Astrocyte (in vitro differentiated cells and primary cell): Measurements from ENCODE around the gene TREML1. TPM values are rescaled to one million over a fixed set of nuclear protein-coding genes. Genes with fewer than 3 reads are reported as not detected.

Source experiments
- DNase-seq: peaks from one replicate; pipeline ENCODE4 v3.0.0-alpha.2; 2010; ENCODE audit warnings: low read depth
- FAIRE-seq: peaks from 2 replicates; lab custom pipeline; 2011; peaks lifted over from hg19 to GRCh38; lab: Jason Lieb, UNC
- H2AFZ ChIP-seq: 2 replicates; pipeline ENCODE4 v1.6.0; 2012; ENCODE audit warnings: low read depth, low read length, inconsistent platforms
- H3K27ac ChIP-seq: 2 replicates; pipeline ENCODE4 v1.5.1; 2011; ENCODE audit warnings: low read depth, low read length, inconsistent platforms
- H3K27me3 ChIP-seq: 2 replicates; pipeline ENCODE4 v1.6.0; 2011; ENCODE audit warnings: low read length, inconsistent platforms; ENCODE audit not compliant: insufficient read depth
- H3K36me3 ChIP-seq: 2 replicates; pipeline ENCODE4 v1.5.1; 2011; ENCODE audit warnings: low read length, inconsistent platforms; ENCODE audit not compliant: insufficient read depth
- H3K4me1 ChIP-seq: 2 replicates; pipeline ENCODE4 v1.5.1; 2011; ENCODE audit warnings: low read length, inconsistent platforms; ENCODE audit not compliant: insufficient read depth
- H3K4me2 ChIP-seq: 2 replicates; pipeline ENCODE4 v1.6.0; 2012; ENCODE audit warnings: low read length, inconsistent platforms
- H3K4me3 ChIP-seq: 2 replicates; pipeline ENCODE4 v1.5.1; 2011; ENCODE audit warnings: low read depth, mild to moderate bottlenecking, low read length, inconsistent platforms; ENCODE audit not compliant: insufficient read depth
- H3K79me2 ChIP-seq: 2 replicates; pipeline ENCODE4 v1.6.0; 2012; ENCODE audit warnings: mild to moderate bottlenecking, low read length, inconsistent platforms; ENCODE audit not compliant: insufficient read depth
- H3K9ac ChIP-seq: 2 replicates; pipeline ENCODE4 v1.6.0; 2012; ENCODE audit warnings: mild to moderate bottlenecking, low read length, inconsistent platforms
- H3K9me3 ChIP-seq: 2 replicates; pipeline ENCODE4 v1.5.1; 2012; ENCODE audit warnings: low read depth, mild to moderate bottlenecking, low read length, inconsistent platforms; ENCODE audit not compliant: insufficient read depth
- H4K20me1 ChIP-seq: 2 replicates; pipeline ENCODE4 v1.6.0; 2012; ENCODE audit warnings: low read length, inconsistent platforms; ENCODE audit not compliant: insufficient read depth
- H3K27ac Mint-ChIP-seq: one replicate; pipeline ENCODE4 v1.8.0; 2021; ENCODE audit warnings: mild to moderate bottlenecking, mixed read lengths; ENCODE audit not compliant: unreplicated experiment
- H3K27me3 Mint-ChIP-seq: one replicate; pipeline ENCODE4 v1.8.0; 2021; ENCODE audit warnings: low read depth, mixed read lengths; ENCODE audit not compliant: unreplicated experiment
- H3K36me3 Mint-ChIP-seq: one replicate; pipeline ENCODE4 v1.8.0; 2021; ENCODE audit warnings: low read depth, mixed read lengths; ENCODE audit not compliant: unreplicated experiment
- H3K4me1 Mint-ChIP-seq: one replicate; pipeline ENCODE4 v1.8.0; 2021; ENCODE audit warnings: low read depth, mixed read lengths; ENCODE audit not compliant: unreplicated experiment
- H3K4me3 Mint-ChIP-seq: one replicate; pipeline ENCODE4 v1.8.0; 2021; ENCODE audit warnings: mild to moderate bottlenecking, moderate library complexity, mixed read lengths; ENCODE audit not compliant: unreplicated experiment
- H3K9me3 Mint-ChIP-seq: one replicate; pipeline ENCODE4 v1.8.0; 2021; ENCODE audit warnings: mild to moderate bottlenecking, mixed read lengths; ENCODE audit not compliant: unreplicated experiment
- CTCF ChIP-seq: IDR thresholded peaks from 2 replicates; pipeline ENCODE4 v1.5.1; 2011; ENCODE audit warnings: low read depth, mild to moderate bottlenecking, inconsistent platforms, low read length, moderate library complexity; ENCODE audit not compliant: insufficient read depth
- EZH2 ChIP-seq: IDR thresholded peaks from 2 replicates; pipeline ENCODE4 v1.6.1; 2012; ENCODE audit warnings: mild to moderate bottlenecking, low read length, inconsistent platforms; ENCODE audit not compliant: insufficient read depth
- total RNA-seq: library from RNA; stranded (reverse); gene quantifications from 2 replicates; pipeline ENCODE4 v1.2.1, GENCODE V29; 2021

TREML1 gene
- total RNA-seq, 1 donor from 2014 or later: not detected

GRCh38 chr6:41177695-41178094, 23.5 kb upstream of the TREML1 start:
- Histone ChIP-seq H3K9ac (no peak overlapping the region), H3K4me3 (no peak overlapping the region), H3K4me2 (no peak overlapping the region), H3K36me3 (no peaks in the 10 kb centered on the region), H3K27ac (no peak overlapping the region), H3K4me1 (no peaks in the 10 kb centered on the region), H4K20me1 (no peaks in the 10 kb centered on the region), H2AFZ (no peak overlapping the region), H3K27me3 (peaks cover 4% of the 10 kb centered on the region), H3K79me2 (no peaks in the 10 kb centered on the region), H3K9me3 (no peaks in the 10 kb centered on the region)
- no peaks in the 10 kb centered on the region for H3K36me3 Mint-ChIP-seq
- H3K27me3 Mint-ChIP-seq: peaks cover 16% of the 10 kb centered on the region
- FAIRE-seq: no peak
- no peak overlapping the region for H3K27ac Mint-ChIP-seq
- H3K9me3 Mint-ChIP-seq: peaks cover 1% of the 10 kb centered on the region
- no peak for TF ChIP-seq CTCF
- no peak for TF ChIP-seq EZH2
- H3K4me3 Mint-ChIP-seq: no peak overlapping the region
- H3K4me1 Mint-ChIP-seq: no peaks in the 10 kb centered on the region
- no peak for DNase-seq

GRCh38 chr6:41177287-41177686, 23.1 kb upstream of the TREML1 start:
- H3K4me1 ChIP-seq: no peaks in the 10 kb centered on the region
- H3K79me2 ChIP-seq: no peaks in the 10 kb centered on the region
- no peaks in the 10 kb centered on the region for H3K36me3 Mint-ChIP-seq
- peaks cover 1% of the 10 kb centered on the region for H3K9me3 Mint-ChIP-seq
- no peak overlapping the region for H3K27ac ChIP-seq
- H2AFZ ChIP-seq: no peak overlapping the region
- peaks cover 4% of the 10 kb centered on the region for H3K27me3 ChIP-seq
- no peak overlapping the region for H3K27ac Mint-ChIP-seq
- FAIRE-seq: no peak
- H3K9ac ChIP-seq: no peak overlapping the region
- no peak for DNase-seq
- H4K20me1 ChIP-seq: no peaks in the 10 kb centered on the region
- H3K4me2 ChIP-seq: no peak overlapping the region
- no peak overlapping the region for H3K4me3 ChIP-seq
- TF ChIP-seq CTCF: no peak
- no peak for TF ChIP-seq EZH2
- H3K4me3 Mint-ChIP-seq: no peak overlapping the region
- H3K4me1 Mint-ChIP-seq: no peaks in the 10 kb centered on the region
- no peaks in the 10 kb centered on the region for H3K36me3 ChIP-seq
- H3K9me3 ChIP-seq: no peaks in the 10 kb centered on the region
- H3K27me3 Mint-ChIP-seq: peaks cover 15% of the 10 kb centered on the region

GRCh38 chr6:41176189-41176588, 22.0 kb upstream of the TREML1 start:
- FAIRE-seq (no peak), DNase-seq (no peak)
- TF ChIP-seq EZH2 (no peak), CTCF (no peak)
- no peaks in the 10 kb centered on the region for H3K4me1 Mint-ChIP-seq
- H3K27me3 Mint-ChIP-seq: peaks cover 15% of the 10 kb centered on the region
- H3K9me3 Mint-ChIP-seq: peaks cover 1% of the 10 kb centered on the region
- H3K4me2 ChIP-seq: no peak overlapping the region
- no peaks in the 10 kb centered on the region for H4K20me1 ChIP-seq
- H3K9ac ChIP-seq: no peak overlapping the region
- H2AFZ ChIP-seq: no peak overlapping the region
- peaks cover 4% of the 10 kb centered on the region for H3K27me3 ChIP-seq
- H3K27ac Mint-ChIP-seq: no peak overlapping the region
- H3K4me3 ChIP-seq: no peak overlapping the region
- H3K4me1 ChIP-seq: no peaks in the 10 kb centered on the region
- no peak overlapping the region for H3K27ac ChIP-seq
- no peaks in the 10 kb centered on the region for H3K36me3 Mint-ChIP-seq
- no peaks in the 10 kb centered on the region for H3K36me3 ChIP-seq
- H3K9me3 ChIP-seq: no peaks in the 10 kb centered on the region
- H3K79me2 ChIP-seq: no peaks in the 10 kb centered on the region
- H3K4me3 Mint-ChIP-seq: no peak overlapping the region
